Stimulated activated naive CD4-positive, alpha-beta T cell (primary cell): ENCODE data around the gene RABL6.
"Not testable (repeated sequence)": the region's sequence is repeated elsewhere in the genome, so short reads cannot be mapped to it uniquely, and the experiment has no call there.

Experiments used
- DNase-seq, 6 experiments: peaks; one replicate each; lab custom pipeline; 2025; lab: John Stamatoyannopoulos, UW

RABL6 gene, protein sequence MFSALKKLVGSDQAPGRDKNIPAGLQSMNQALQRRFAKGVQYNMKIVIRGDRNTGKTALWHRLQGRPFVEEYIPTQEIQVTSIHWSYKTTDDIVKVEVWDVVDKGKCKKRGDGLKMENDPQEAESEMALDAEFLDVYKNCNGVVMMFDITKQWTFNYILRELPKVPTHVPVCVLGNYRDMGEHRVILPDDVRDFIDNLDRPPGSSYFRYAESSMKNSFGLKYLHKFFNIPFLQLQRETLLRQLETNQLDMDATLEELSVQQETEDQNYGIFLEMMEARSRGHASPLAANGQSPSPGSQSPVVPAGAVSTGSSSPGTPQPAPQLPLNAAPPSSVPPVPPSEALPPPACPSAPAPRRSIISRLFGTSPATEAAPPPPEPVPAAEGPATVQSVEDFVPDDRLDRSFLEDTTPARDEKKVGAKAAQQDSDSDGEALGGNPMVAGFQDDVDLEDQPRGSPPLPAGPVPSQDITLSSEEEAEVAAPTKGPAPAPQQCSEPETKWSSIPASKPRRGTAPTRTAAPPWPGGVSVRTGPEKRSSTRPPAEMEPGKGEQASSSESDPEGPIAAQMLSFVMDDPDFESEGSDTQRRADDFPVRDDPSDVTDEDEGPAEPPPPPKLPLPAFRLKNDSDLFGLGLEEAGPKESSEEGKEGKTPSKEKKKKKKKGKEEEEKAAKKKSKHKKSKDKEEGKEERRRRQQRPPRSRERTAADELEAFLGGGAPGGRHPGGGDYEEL

DNA sequence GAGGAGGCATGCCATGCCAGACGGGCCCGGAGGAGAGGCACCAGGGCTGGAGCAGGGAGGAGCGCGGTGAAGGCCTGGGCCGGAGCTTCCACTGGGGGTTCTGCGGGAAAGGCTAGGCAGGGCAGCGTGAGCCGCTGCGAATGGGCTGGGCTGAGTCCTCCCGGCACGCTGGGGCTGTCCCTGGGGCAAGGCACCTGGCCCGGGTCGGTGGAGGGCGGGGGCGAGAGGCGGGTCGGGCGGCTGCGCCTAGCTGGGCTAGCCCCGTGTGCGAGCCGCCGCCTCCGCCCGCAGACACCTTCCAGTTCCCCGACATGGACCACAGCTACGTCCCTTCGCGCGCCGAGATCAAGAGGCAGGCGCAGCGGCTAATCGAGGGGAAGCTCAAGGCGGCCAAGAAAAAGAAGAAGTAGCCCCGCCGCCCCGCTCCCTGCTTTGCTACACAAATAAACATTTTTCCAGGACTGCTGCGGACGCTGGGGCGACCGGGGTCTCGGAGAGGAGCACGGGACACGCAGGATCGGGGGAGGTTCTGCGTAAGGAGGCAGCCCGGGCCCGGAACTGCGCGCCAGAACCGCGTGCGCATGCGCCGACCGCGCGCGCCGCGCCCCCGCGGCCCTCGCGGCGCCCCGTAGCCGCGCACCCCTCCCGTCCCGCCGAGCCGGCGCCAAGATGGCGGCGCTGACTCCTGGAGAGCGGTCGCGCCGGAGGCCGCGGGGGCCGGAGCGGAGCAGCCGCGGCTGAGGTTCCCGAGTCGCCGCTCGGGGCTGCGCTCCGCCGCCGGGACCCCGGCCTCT, at the start of gene RABL6:
TSS of gene RABL6 (plus strand) at position 668 of the 794 bp plus-strand sequence. CDS start 249 bp downstream, outside the sequence.
- DNase-seq, result peak; percentile 73 to 88 (median 78)

DNA sequence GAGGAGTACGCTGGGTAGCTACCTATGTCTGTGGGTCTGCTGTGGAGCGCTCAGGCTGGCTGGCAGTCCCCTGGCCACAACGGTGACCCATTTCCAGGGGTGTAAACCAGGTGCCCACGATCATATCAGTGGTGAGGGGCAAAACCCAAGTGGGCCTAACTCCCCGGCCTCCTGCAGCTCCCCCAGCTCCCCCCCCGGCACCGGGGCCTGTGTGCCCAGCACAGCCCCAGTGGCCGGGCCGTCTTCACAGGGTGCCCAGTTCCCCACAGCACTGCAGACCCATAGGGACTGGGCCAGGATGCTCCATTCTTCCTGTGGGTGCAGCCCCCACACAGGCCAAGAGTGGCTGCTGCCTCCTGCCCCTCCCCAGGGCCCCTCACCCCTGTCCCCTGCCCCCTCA, 48.7 kb upstream of the RABL6 start:
- no peak for DNase-seq

DNA sequence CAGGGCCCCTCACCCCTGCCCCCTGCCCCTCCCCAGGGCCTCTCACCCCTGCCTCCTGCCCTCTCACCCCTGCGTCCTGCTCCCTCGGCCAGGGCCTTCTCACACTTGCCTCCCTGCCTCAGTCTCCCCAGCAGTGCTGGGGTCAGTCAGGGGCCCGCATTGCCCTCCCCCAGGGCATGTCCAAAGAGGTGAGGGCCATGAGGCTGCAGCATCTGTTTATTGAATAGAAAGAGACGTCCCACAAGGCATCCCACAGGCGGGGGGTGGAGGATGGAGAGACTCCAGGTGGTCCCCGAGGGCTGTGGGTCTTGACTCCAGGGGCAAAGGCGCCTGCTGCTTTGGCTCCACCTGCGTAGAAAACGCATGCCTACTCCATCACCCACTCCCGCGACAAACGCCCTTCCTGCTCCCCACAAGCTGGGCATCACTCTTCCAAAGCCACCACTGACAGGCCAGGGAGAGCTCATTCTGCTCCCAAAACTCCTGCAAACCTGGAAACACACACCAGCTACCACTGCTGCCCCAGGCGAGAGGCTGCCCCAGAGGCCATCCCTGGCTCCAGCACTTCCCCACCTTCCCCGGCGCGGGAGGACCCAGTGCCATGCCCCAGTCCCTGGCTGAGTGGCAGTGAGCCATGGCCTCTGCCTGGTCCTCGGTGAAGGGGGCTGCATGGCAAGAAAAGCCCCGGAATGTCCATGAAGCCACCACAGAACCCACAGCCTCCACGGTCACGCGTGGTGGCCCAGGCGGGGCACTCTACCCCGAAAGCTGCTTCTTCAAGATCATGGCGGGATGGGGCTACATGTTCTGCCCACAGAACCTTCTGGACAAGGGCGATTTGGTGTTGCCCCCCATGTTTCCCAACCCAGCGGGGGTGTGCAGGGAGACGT, 48.1 kb upstream of the RABL6 start:
- no peak for DNase-seq

DNA sequence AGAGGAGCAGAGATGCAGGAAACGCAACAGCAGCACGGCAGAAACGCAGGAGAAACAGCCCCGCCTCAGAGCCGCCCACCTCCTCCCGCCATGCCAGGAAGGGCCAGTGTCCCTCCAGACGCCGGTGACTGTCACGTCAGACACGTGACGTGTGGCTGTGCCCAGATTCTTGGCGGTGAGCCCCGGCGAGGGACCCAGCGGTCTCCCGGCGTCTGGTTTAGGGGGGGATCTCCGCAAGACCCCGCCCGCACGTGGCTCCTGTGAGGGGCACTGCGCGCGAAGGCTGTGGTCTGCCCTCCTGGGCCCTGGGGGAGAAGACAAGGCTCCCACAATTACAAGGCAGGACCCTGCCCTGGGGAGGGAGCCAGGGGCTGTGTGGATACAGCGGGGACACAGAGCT, 47.3 kb upstream of the RABL6 start:
- no peak for DNase-seq

DNA sequence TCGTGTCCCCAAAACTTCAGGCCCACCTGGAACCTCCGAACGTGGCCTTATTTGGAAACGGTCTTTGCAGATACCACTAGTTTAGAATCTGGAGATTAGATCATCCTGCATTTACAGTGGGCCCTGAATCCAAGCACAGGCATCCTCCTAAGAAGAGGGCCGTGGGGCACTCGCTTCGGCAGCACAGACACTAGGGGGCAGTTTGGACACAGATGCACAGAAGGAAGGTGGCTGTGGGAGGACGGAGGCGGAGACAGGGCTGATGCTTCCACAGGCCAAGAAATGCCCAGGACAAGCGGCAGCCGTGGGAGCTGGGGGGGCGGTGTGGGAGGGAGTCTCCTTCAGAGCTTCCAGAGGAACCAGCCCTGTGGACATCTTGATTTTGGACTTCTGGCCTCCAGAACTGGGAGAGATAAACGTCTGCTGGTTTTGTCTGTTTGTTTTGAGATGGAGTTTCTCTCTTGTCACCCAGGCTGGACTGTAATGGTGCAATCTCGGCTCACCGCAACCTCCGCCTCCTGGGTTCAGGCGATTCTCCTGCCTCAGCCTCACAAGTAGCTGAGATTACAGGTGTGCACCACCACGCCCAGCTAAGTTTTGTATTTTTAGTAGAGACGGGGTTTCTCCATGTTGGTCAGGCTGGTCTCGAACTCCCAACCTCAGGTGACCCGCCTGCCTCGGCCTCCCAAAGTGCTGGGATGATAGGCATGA, 46.8 kb upstream of the RABL6 start:
- DNase-seq, result not testable (repeated sequence)

DNA sequence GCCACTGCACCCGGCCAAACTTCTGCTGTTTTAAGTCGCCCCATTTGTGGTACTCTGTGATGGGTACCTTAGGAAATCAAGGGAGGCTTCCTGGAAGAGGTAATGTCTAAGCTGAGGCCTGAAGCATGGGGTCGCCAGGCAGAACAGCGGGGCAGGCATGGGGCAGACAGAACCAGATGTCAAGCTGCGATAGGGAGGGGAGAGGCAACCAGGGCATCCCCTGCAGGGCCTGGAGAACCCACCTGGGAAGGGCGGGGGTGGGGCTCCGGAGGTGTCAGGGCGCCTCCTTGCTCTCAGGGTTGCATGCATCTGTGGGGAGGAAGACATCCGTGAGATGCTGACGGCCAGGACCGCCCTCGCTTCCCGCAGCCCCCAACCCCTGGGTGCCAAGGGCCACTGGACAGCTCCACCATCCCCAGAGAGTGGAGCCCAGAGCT, 46.2 kb upstream of the RABL6 start:
- no peak for DNase-seq

DNA sequence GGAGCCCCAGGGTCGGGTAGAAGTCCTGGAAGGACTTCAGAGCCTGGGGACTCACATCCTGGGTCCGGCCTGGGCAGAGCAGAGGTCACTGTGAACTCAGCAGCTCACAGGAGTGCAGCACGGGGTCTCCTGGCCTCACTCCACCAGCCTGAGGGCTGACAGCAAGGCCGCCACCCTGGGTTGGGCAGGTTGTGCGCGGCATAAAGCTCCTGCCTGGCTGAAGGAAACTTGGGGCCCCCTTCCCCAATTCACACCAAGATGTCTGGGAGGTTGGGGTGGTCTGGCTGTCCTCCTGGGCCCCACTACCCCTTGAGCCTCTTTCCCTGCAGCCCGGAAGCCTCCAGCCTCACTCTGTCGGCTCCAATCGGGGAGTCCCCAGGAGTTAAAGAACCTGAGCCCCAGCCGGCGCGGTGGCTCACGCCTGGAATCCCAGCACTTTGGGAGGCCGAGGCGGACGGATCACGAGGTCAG, 45.5 kb upstream of the RABL6 start:
- no peak for DNase-seq

DNA sequence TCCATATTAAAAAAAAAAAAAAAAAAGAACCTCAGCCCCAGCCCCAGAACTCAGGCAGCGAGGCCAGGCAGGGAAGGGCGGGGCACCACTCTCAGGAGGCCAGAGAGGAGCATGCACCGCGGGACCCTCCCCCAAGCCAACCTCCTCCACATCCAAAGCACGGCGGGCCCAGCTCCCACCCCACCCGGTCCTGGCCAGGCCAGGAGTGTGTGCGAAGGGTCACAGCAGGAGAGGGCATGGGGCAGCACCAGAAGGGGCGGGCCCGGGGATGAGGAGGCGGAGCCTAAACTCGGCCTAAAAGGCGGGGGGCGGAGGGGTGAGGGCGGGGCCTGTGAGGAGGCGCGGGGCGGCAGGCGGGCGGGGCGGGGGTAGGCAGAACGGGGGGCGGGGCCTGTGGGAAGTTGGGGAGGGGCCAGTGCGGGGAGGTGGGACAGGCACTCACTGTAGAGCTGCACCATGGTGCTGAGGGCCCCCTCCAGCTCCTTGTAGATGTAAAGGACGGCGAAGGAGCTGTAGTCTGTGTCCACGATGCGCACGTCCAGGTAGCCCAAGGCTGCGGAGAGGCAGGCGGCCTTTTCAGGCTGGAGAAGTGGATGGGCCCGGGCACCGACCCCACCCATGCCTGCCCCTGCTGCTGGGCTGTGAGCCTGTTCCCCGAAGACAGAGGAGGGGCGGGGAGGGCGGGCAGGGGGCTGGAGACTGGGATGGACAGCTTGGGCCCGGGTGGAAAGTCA, 44.7 kb upstream of the RABL6 start:
- peak in 5 of 6 experiments; percentile 10 to 48 (median 33) for DNase-seq

DNA sequence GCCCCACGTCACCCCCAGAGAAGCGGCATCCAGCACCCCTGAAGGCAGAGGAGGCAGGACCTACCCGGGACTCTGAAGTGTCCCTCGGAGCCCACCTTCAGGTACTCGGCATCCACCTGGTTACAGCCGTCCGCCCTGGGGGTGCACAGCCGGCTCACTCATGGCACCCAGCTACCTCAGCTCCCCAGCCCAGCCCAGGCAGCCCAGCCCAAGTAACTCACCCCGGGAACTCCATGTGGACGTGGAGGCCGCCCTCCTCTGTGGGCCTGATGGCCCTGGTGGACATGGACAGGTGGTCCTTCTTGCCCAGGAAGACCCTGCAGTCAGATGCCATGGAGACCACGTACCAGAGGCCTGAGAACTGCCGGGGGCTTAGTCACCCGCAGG, 44.1 kb upstream of the RABL6 start:
- no peak for DNase-seq

DNA sequence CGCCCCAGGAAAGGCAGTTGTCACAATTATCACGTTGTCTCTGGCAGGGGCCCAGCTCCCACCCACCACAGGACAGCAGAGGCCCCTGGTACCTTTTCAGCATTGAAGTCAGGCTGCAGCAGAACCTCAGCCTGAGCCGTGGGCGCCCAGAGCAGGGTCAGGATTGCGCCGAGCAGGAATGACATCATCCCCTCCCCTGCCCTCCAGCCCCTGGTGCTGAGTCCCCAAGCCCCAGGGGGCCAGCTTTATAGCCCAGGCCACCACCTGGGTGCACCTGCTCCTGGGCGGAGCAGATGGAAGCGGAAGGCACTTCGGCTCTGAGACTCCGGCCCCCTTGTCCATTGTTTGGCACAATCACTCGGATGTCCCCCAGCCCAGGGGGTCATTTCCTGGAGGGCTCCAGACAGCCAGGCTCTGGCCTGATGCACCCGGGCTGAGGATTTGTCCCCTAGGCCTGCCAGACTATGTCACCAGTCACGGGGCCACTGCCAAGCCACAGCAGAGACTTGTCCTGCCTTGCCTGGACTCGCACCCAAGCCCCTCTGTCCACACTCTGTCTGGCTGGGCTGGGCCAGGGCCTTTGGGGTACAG, 43.4 kb upstream of the RABL6 start, which contains the start of gene LCN15:
TSS of gene LCN15 (minus strand) at position 218 of the 591 bp plus-strand sequence. CDS start at position 188, 30 bp downstream.
- no peak for DNase-seq

DNA sequence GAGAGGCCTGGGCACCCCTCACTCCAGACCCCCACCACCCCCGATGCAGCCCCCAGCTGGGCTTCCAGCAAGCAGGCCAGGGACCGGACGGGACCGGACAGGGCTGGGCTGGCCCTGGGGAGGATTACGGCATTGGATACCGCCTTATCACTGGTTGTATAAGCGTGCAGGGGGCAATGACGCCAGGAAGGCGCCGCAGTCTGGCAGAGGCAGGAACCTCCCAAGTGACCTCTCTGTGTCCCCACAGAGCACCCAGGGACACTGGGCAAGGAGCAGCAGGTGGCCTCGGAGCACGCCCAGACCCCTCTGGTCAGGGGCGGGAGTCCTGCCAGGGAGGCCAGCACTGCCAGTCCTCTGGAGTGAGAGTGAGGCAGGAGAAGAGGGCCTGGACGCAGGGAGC, 42.7 kb upstream of the RABL6 start:
- DNase-seq, result no peak

DNA sequence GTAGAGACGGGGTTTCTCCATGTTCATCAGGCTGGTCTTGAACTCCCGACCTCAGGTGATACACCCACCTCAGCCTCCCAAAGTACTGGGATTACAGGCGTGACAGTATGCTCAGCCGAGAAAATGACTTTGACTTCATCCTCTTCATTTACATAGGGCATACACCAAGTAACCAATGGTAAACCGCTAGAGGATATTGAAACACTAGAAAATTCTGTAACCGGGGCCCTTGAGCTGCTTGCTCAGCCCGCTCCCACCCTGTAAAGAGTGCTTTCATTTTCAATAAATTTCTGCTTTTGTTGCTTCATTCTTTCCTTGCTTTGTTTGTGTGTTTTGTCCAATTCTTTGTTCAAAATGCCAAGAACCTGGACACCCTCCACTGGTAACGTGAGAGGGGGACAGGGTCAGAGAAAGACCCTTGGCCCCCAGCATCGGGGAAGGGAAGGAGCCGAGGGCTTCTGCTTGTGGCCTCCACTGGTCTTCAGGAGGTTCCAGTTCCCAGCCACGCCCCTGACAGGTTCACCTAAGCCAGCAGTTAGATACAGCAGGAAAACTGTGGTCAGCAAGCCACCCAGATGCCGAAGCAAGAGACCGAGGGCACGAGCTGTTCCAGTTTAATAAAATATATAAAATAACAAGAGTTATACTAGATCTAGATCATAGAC, 41.9 kb upstream of the RABL6 start:
- DNase-seq, result not testable (repeated sequence)

DNA sequence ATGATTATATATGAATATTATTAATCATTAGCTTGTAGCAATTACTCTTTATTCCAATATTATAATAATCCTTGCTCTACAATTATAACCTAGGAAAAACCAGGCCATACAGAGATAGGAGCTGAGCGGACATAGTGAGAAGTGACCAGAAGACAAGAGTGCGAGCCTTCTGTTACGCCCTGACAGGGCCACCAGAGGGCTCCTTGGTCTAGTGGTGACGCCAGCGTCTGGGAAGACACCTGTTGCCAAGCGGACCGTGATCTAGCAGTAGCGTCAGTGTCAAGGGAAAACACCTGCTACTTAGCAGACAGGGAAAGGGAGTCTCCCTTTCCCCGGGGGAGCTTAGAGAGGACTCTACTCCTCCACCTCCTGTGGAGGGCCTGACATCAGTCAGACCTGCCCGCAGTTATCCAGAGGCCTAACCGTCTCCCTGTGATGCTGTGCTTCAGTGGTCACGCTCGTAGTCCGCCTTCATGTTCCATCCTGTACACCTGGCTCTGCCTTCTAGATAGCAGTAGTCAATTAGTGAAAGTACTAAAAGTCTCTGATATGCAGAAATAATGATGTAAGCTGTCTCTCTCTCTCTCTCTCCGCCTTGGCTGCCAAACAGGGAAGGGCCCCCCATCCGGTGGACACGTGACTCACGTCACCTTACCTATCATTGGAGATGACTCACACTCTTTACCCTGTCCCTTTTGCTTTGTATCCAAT, 41.2 kb upstream of the RABL6 start:
- DNase-seq, result peak in 1 of 6 experiments; percentile 20

DNA sequence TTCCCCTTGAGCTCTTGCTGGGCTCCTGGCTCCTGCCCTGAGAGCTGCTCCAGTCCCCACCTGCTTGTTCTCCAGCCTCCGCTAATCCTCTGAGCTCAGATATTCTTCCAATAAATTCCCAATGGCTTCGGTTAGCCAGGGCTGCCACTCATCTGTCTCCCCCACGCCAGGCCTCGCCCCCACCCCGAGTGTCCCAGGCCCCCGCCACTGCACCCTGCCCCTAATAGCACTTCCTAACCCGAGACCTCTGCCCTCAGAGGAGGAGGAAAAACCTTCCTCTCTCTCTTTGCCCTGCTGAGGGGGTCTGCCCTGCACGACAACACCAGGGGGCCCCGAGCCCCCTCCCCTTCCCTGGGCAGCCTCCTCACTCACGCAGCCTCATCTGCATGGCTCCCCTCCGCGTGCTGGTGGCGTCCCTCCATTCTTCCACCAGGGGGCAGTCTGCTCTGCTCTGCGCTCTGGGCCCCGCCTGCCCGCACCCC, 38.0 kb upstream of the RABL6 start:
- peak in 5 of 6 experiments; percentile 12 to 40 (median 20) for DNase-seq

DNA sequence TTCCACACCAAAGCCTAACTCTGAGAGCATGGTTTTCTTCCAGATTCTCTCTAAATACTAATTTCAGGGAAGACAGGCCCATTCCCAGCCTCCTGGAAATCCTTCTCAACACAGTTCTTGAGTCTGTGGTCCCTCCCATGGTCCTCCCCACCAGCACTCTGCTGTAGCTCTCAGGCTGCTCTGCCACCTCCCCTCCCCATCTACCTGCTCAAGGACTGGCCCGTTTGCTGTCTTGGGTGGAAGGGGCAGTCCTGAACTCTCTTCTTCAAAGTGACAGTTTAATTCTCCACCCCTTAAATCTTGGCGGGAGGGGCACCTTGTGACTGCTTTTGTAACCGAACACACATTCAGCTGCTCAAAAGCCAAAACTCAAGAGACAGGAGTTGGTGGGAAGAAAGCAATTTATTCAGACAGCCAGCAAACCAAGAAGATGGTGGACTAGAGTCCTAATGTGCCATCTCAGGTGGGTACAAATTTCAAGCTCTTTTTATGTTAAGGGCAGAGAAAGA, 35.8 kb upstream of the RABL6 start:
- DNase-seq, result no peak

DNA sequence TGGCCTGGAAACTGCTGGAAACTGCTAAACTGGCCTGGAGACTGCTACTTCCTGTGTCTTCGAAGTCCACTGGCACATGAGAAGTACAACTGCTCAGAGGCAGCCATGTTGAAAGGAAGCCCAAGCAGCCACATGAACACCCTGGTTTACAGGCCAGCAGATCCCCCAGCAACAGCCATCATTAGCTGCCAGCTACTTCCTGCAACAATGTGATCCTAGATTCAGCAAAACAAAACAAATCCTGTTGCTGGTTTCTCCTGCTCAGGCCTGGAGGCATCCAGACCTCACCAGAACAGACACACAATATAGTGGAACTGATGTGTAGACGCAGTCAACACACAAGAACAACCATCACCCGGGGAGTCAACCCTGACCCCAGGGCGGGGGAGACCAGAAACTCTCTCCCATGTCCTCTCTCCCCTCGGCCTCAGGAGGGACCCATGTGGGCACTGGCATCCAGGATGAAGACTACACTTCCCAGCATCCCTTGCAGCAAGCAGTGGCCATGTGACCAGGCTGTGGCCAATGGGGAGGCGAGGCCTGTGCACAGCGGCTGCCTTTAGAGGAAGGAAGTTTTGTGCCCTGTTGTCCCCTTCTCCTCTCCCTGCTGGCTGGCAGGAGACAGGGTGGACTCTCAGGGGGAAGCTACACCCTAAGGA, 34.2 kb upstream of the RABL6 start:
- no peak for DNase-seq

DNA sequence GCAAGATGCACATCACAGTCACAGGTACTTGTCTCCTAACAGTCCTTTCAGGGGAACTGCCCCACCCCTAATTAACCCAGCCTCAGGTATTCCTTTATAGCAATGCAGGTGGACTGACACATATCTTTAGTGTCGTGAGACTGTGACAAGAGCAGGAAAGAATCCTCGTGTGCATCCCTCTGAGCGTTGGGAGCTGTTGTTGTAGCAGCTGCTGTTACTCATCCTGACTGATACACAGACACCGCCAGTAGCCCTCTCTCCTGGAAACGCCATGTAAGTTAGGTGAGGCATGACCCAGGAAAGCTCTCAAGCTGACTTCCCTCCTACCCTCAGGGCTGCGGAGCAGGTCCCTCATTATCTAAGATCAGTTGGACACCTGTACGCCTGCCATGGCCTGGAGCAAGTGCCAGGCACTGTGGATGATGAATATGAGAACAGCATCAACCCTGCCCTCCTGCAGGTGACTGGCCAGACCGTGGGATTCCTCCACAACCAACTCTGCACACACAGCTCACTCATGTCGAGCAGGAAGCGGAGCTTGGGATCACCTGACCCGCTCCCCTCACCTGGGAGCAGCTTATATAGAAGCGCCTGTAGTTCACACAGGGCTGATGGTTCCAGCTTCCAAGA, 33.2 kb upstream of the RABL6 start:
- DNase-seq, result no peak
